Kidney epithelial cell (primary cell): ENCODE results near the gene PRRT2. TPM values are rescaled to one million over a fixed set of nuclear protein-coding genes. Genes with fewer than 3 reads are reported as not detected.

Source experiments
- DNase-seq: peaks from one replicate; pipeline ENCODE4 v3.0.0-alpha.2; 2010; ENCODE audit warnings: low read depth
- H3K27me3 ChIP-seq: 2 replicates; pipeline ENCODE4 v1.6.0; 2011; ENCODE audit warnings: low read length; ENCODE audit not compliant: control insufficient read depth, insufficient read depth
- H3K36me3 ChIP-seq: 2 replicates; pipeline ENCODE4 v1.5.1; 2011; ENCODE audit warnings: low read length; ENCODE audit not compliant: control insufficient read depth, insufficient read depth
- H3K4me3 ChIP-seq: 2 replicates; pipeline ENCODE4 v1.5.1; 2011; ENCODE audit warnings: low read depth, mild to moderate bottlenecking, control low read depth, low read length
- CTCF ChIP-seq: IDR thresholded peaks from 2 replicates; pipeline ENCODE4 v1.5.1; 2011; ENCODE audit warnings: mild to moderate bottlenecking, moderate library complexity, low read length, control low read depth, inconsistent platforms; ENCODE audit not compliant: insufficient read depth, poor library complexity, severe bottlenecking
- total RNA-seq: library from RNA; depleted of rRNA; stranded (reverse); fragments of >200 nt; gene quantifications from 2 replicates; pipeline ENCODE4 v1.2.3, GENCODE V29; 2015

PRRT2 gene
- total RNA-seq, 1 donor from 2014 or later = 0.29 TPM

- no peak for DNase-seq
- Histone ChIP-seq H3K27me3 (no peaks in the 10 kb centered on the region), H3K36me3 (peaks cover 5% of the 10 kb centered on the region), H3K4me3 (no peak overlapping the region)
- TF ChIP-seq CTCF = no peak
Observed at GRCh38 chr16:29810699-29811169, 1.3 kb upstream of the PRRT2 start.

- H3K4me3 ChIP-seq = peak overlapping the region; percentile 33
- DNase-seq = peak; percentile 93
- no peaks in the 10 kb centered on the region for H3K27me3 ChIP-seq
- TF ChIP-seq CTCF = no peak
- peaks cover 5% of the 10 kb centered on the region for H3K36me3 ChIP-seq
Observed at GRCh38 chr16:29811170-29811895, 660 bp upstream of the PRRT2 start.

GRCh38 chr16:29812754-29813643 is 1.0 kb downstream of the PRRT2 start:
- peak overlapping the region; percentile 33 for H3K4me3 ChIP-seq

GRCh38 chr16:29813644-29814562 is 1.9 kb downstream of the PRRT2 start:
- peaks cover 1% of the 10 kb centered on the region for H3K36me3 ChIP-seq
- no peaks in the 10 kb centered on the region for H3K27me3 ChIP-seq
- no peak overlapping the region for H3K4me3 ChIP-seq
- TF ChIP-seq CTCF = no peak
- DNase-seq = no peak

More at GRCh38 chr16:29812754-29813643, 1.0 kb downstream of the PRRT2 start:
- Histone ChIP-seq H3K36me3 (peaks cover 5% of the 10 kb centered on the region), H3K27me3 (no peaks in the 10 kb centered on the region)
- DNase-seq = no peak
- TF ChIP-seq CTCF = no peak

GRCh38 chr16:29814592-29814991 is 2.6 kb downstream of the PRRT2 start:
- H3K36me3 ChIP-seq = no peaks in the 10 kb centered on the region
- no peak overlapping the region for H3K4me3 ChIP-seq
- no peak for DNase-seq
- no peak for TF ChIP-seq CTCF
- no peaks in the 10 kb centered on the region for H3K27me3 ChIP-seq
